SW480 (cell line): ENCODE measurements around the gene PAMR1.

ENCODE experiments used
- DNase-seq: peaks from one replicate; pipeline ENCODE4 v3.0.0-alpha.2; 2016; ENCODE audit warnings: low spot score

PAMR1 gene

DNA sequence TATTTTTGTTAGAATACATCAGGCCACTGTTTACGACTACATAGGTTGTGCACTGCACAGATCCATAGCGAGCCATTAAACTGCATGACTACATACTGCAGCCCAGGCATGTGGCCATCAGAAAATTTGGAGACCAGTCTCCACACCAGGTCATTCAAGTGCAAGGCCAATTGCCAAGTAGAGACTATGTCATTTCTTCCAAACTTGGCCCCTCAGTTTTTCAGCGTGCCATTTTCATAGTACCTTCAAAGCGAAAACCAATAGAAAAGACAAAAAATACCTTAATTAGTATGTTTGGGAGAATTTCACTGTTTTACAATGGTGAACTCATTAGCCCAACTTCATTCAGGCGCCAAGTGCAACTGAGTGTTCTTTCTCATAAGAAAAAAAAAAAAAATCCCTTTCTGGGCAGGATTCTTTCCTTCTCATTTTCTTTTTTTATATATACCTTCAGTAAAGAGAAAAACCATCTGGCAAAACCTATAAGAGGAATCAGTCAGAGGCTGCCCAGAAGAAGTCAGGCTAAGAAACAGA lies 30.4 kb downstream of the PAMR1 start:
- DNase-seq = no peak

DNA sequence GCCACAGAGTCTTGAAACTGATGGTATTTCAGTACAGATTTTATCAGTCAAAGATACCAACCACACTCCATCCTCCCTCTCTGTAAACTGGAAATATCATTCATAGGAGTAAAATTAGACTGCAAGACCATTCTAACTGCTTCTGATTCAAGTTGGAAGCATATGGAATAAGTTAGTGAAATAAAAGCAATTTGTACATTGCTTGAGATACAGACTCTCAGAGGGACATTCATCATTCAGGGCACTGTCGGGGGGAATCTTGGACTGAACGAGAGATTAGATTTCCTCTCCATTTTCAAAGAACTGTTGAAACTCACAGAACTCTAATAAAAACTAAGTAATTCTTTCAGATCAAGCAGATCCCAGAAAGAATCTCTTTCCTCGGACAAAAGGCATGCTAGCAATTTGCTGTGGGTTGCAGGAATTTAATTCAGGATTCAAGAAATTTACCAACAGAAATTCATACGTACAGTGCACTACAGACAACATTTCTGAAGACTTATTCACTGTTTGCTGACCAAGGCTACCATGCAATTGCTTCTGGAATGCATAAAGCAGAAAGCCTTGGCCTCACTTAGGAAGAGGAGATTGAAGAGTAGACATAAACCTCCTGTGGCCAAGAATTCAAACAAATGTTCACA lies 34.1 kb downstream of the PAMR1 start:
- DNase-seq = no peak

GRCh38 chr11:35488117-35488516 lies 37.3 kb downstream of the PAMR1 start:
- DNase-seq = no peak

- DNase-seq = peak; percentile 32
Measured at GRCh38 chr11:35487532-35488078, 37.8 kb downstream of the PAMR1 start.

- DNase-seq = no peak
Measured at GRCh38 chr11:35486934-35487333, 38.5 kb downstream of the PAMR1 start.

DNA sequence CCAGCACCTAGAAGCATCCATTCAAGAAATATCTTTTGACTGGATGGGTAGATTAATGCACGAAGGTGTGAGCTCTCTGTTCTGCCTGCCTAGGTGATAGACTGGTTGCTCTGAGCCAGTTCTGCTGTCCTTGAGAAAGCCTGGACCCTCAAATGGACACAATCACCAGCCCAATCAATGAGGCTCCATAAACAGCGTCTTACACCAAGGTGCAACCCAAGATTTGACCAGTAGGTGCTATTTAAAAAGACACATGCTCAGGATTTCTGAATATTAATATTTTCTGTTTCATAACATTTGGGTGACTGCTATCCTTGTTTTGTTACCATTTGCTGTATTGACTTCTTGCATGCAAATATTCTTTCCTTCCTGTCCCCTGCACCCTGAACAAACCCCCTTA lies 39.0 kb downstream of the PAMR1 start:
- no peak for DNase-seq

DNA sequence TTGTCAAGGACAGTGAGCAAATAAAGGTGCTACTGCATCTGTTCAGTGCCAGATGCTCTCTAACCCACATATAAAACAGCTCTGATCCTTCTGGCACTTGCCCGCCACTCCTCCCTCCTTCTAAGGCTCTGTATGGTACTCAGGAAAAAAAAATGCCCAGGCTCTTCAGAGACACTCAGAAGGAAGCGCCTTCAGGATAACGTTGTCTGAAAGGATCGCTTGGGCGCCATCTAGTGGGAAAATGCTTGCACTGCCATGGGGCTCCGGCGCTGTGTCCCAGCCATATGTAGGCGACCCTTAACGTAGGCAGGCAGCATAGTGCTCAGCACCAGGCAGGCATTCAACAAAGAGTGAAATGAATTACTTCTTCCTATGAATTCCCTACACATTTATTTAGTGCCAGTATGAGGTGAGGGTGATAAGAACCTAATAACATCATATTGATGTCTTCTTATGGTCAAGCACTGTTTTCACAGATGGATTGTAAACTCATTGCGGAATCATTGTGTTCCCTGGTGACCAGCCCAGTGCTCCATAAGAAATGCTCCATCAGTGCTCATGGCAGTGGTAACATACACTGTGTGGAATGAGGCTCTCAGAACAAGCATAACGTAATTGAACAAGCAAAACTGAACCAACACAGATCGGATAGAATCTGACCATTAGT lies 39.6 kb downstream of the PAMR1 start:
- peak; percentile 70 for DNase-seq

DNA sequence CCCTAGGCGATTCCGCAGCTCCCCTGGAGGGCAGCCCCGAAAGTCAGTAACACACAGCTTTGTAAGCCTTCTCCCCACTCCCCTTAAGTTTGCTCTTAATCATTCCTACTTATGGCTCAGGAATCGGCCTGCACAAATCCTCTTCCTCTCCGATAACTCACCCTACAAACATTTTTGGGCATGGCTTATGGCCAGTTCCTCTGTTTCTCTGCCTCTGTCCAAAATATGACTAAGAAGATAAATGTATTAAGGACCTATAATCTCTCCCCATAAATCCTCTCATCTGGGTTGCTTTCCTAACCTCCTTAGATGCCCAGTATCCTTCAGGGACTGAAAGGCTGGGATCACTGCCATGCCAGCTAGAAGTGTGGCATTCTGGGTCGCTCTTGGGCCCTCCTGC lies 41.0 kb downstream of the PAMR1 start:
- no peak for DNase-seq

- DNase-seq = no peak
Measured at GRCh38 chr11:35483131-35483820, 42.1 kb downstream of the PAMR1 start.

- no peak for DNase-seq
Measured at GRCh38 chr11:35479731-35480130, 45.7 kb downstream of the PAMR1 start.

GRCh38 chr11:35478471-35479091 lies 46.8 kb downstream of the PAMR1 start:
- no peak for DNase-seq

GRCh38 chr11:35477901-35478300 lies 47.5 kb downstream of the PAMR1 start:
- DNase-seq = no peak

DNA sequence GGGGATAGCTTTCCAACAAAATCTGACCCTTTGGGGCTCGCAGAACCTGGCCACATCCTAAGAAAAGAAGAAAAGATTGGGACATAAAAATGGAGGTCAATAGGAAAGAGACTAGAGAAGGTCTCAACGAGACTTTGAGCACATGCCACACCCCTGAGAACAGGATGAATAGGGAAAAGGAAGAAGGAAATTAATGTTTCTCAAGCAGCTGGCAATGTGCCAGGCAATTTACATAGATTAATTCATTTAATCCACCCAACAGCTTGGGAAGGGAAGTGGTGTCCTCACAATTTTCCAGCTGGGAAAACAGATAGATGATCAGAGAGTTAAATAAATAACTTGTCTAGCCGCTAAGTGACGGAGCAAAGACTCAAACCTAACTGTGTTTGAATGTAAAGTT lies 50.7 kb downstream of the PAMR1 start:
- DNase-seq = no peak

GRCh38 chr11:35473795-35474374 lies 51.5 kb downstream of the PAMR1 start:
- no peak for DNase-seq

GRCh38 chr11:35470616-35471015 lies 54.8 kb downstream of the PAMR1 start:
- no peak for DNase-seq

DNA sequence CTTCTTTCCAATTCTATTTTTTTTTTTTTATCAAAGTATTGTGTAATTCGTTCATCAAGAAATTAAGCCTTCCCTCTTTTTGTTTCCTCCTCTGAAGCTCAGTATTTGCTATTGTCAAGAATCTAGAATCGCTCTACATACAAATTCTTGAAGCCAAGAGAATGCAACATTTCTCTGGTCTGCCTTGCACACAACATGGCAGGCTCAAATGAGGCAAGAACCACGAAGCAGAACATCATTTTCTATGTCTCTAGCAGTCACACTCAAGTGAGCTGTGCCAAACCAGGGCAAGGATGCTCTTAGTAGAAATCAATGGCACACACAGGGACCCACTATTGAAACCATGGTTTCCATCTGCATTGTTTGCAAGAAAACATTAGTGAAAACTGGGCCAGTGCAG lies 59.4 kb downstream of the PAMR1 start:
- DNase-seq = no peak

GRCh38 chr11:35464308-35464707 lies 61.1 kb downstream of the PAMR1 start:
- no peak for DNase-seq

- DNase-seq = no peak
Measured at GRCh38 chr11:35463331-35463751, 62.1 kb downstream of the PAMR1 start.

DNA sequence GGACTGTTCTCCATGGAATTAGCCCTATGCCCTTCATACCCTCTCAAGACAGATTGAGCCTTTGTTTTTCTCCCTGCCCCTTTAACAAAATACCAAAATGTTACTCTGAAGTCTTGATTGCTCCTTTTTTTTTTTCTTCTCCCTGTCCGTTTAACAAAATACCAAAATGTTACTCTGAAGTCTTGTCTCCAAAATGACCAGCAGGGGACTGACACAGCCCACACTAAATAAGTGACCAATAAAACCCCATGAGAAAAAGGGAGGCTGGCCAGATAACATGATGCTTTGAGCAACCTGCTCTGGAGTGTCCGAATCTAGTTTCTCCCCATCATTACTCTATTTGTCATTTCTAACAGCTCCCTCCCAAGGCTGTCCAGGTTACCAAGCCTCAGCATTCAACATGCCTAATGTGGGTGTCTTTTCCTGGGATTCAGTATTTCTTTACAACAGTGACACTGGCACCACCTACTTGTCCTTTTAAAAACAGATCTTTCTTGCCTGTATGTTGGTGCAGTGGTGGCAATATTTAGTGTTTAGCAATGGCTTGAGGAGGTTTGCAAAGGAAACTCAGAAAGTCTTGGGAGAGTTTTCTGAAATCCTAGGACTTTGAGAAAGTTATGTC lies 63.4 kb downstream of the PAMR1 start:
- DNase-seq = no peak

DNA sequence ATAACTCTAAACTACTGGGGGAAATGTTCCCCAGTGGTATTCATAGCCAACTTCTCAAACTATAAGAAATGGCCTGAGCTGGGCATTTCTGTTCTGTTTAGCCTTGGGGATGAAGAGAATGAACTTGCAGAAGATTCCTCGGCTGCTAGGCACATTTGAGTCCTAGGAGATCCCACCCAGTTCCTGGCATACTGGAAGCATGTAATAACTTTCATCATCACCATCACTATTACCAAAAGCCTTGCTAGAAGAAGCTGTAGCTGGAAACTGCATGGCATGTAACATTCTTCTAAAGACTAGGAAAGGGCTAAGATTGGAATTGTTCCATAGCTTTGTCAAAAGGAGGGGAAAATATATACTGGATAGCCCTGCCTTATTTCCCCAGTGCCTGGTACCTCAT lies 65.9 kb downstream of the PAMR1 start:
- DNase-seq = no peak

GRCh38 chr11:35458846-35459245 lies 66.6 kb downstream of the PAMR1 start:
- DNase-seq = peak; percentile 8

- no peak for DNase-seq
Measured at GRCh38 chr11:35454362-35454761, 71.1 kb downstream of the PAMR1 start.
